GM23338 (cell line): ENCODE measurements around the gene ROR1. TPM values are rescaled to one million over a fixed set of nuclear protein-coding genes. Genes with fewer than 3 reads are reported as not detected.
A peak's percentile ranks its signal among the peaks of the same experiment; 100 is the strongest.

Experiments used
- ATAC-seq: fragments of 200-7000 bp; cut with Tn5 transposase; 3 replicates; pipeline ENCODE4 v1.9.1; 2020
- DNase-seq: peaks from one replicate; pipeline ENCODE4 v3.0.0-alpha.2; 2015; ENCODE audit warnings: low spot score
- H2AFZ ChIP-seq: fragments of 200-600 bp; sonication (generic); 2 replicates; pipeline ENCODE4 v1.8.0; 2016; ENCODE audit warnings: antibody characterized with exemption, mild to moderate bottlenecking, moderate library complexity
- H3F3A ChIP-seq: fragments of 200-600 bp; sonication (generic); replicated peaks from 2 replicates; pipeline ENCODE4 v1.8.0; 2017; ENCODE audit warnings: antibody characterized with exemption, mixed run types, low read depth
- H3K27ac ChIP-seq: fragments of 200-600 bp; sonication (generic); 2 replicates; pipeline ENCODE4 v1.6.1; 2016; ENCODE audit warnings: low read depth
- H3K27me3 ChIP-seq: fragments of 200-600 bp; sonication (generic); 2 replicates; pipeline ENCODE4 v1.8.0; 2016; ENCODE audit warnings: mild to moderate bottlenecking, mixed run types, moderate library complexity; ENCODE audit not compliant: insufficient read depth
- H3K36me3 ChIP-seq: fragments of 200-600 bp; sonication (generic); 2 replicates; pipeline ENCODE4 v1.8.0; 2016; ENCODE audit warnings: mild to moderate bottlenecking; ENCODE audit not compliant: insufficient read depth
- H3K4me1 ChIP-seq: fragments of 200-600 bp; sonication (generic); 2 replicates; pipeline ENCODE4 v1.8.0; 2016; ENCODE audit warnings: mild to moderate bottlenecking, moderate library complexity; ENCODE audit not compliant: insufficient read depth
- H3K4me2 ChIP-seq: fragments of 200-600 bp; sonication (generic); 2 replicates; pipeline ENCODE4 v1.7.1; 2017; ENCODE audit warnings: mixed run types
- H3K4me3 ChIP-seq: fragments of 200-600 bp; sonication (generic); 2 replicates; pipeline ENCODE4 v1.6.1; 2016; ENCODE audit warnings: mixed run types
- H3K79me2 ChIP-seq: fragments of 200-600 bp; sonication (generic); replicated peaks from 2 replicates; pipeline ENCODE4 v1.8.0; 2017; ENCODE audit warnings: mild to moderate bottlenecking; ENCODE audit not compliant: insufficient read depth
- H3K9me2 ChIP-seq: fragments of 200-600 bp; sonication (generic); 2 replicates; pipeline ENCODE4 v1.8.0; 2017; ENCODE audit not compliant: insufficient read depth
- H4K20me1 ChIP-seq: fragments of 200-600 bp; sonication (generic); replicated peaks from 2 replicates; pipeline ENCODE4 v1.8.0; 2017; ENCODE audit warnings: mild to moderate bottlenecking; ENCODE audit not compliant: insufficient read depth
- H3K27ac Mint-ChIP-seq: 2 replicates; pipeline ENCODE4 v1.8.0; 2020; ENCODE audit warnings: inconsistent platforms, mild to moderate bottlenecking, moderate library complexity, mixed read lengths
- H3K27me3 Mint-ChIP-seq: 3 replicates; pipeline ENCODE4 v1.8.0; 2022; ENCODE audit warnings: low read depth, mild to moderate bottlenecking, moderate library complexity, mixed read lengths, inconsistent platforms; ENCODE audit not compliant: insufficient read depth, poor library complexity
- H3K36me3 Mint-ChIP-seq: 3 replicates; pipeline ENCODE4 v1.8.0; 2021; ENCODE audit warnings: low read depth, mild to moderate bottlenecking, inconsistent platforms, moderate library complexity, mixed read lengths
- H3K4me1 Mint-ChIP-seq: 3 replicates; pipeline ENCODE4 v1.8.0; 2020; ENCODE audit warnings: mild to moderate bottlenecking, inconsistent platforms, mixed read lengths
- H3K4me3 Mint-ChIP-seq: 3 replicates; pipeline ENCODE4 v1.8.0; 2021; ENCODE audit warnings: moderate library complexity, mild to moderate bottlenecking, inconsistent platforms, mixed read lengths
- H3K9me3 Mint-ChIP-seq: 3 replicates; pipeline ENCODE4 v1.8.0; 2020; ENCODE audit warnings: moderate library complexity, mild to moderate bottlenecking, inconsistent platforms, mixed read lengths
- ETS1 ChIP-seq: IDR thresholded peaks from 2 replicates; pipeline ENCODE4 v1.6.1; 2016; ENCODE audit warnings: antibody characterized with exemption
- EZH2 ChIP-seq: fragments of 200-600 bp; sonication (generic); IDR thresholded peaks from one replicate; pipeline ENCODE4 v1.8.0; 2017; ENCODE audit warnings: antibody characterized with exemption, mild to moderate bottlenecking, low read depth; ENCODE audit not compliant: unreplicated experiment
- NANOG ChIP-seq: IDR thresholded peaks from 2 replicates; pipeline ENCODE4 v1.6.1; 2016; ENCODE audit warnings: antibody characterized with exemption, borderline replicate concordance
- POLR2AphosphoS5 ChIP-seq: IDR thresholded peaks from 2 replicates; pipeline ENCODE4 v1.6.1; 2016; ENCODE audit warnings: antibody characterized with exemption, low read depth
- ZNF331 ChIP-seq: fragments of 250-450 bp; sonication (Bioruptor Pico); IDR thresholded peaks from 2 replicates; pipeline ENCODE4 v1.5.0; 2020; ENCODE audit warnings: low read depth, mild to moderate bottlenecking, moderate library complexity
- ZNF462 ChIP-seq: fragments of 250-450 bp; sonication (Bioruptor Pico); IDR thresholded peaks from 2 replicates; pipeline ENCODE4 v1.5.0; 2020; ENCODE audit warnings: mild to moderate bottlenecking, moderate library complexity
- polyA plus RNA-seq: library from polyadenylated mRNA; unstranded; fragments of >200 nt; fragmentation: Nextera tagmentation; extraction: Ambion mirVana; gene quantifications from 2 replicates; pipeline ENCODE4 v1.2.1, GENCODE V29; 2016
- total RNA-seq: library from RNA; depleted of rRNA; stranded (reverse); fragments of >200 nt; shearing (Covaris generic); gene quantifications from 2 replicates; pipeline ENCODE4 v1.2.3, GENCODE V29; 2014

The ROR1 gene
- total and polyA plus RNA-seq, 2 experiments from 2014 or later: 59.7 to 96.0 TPM

- TF ChIP-seq ZNF462 (CRISPR knock-in tag) (no peak), ETS1 (no peak), EZH2 (no peak)
Observed at GRCh38 chr1:63890468-63890867, 116.7 kb downstream of the ROR1 start (continued).

GRCh38 chr1:63891060-63891690 is 117.4 kb downstream of the ROR1 start:
- no peaks in the 10 kb centered on the region for H3K27me3 ChIP-seq
- H3F3A ChIP-seq: no peaks in the 10 kb centered on the region
- no peaks in the 10 kb centered on the region for H3K9me3 Mint-ChIP-seq
- peak overlapping the region; percentile 22; the same call in 1 of the 2 replicates for H3K27ac ChIP-seq
- peaks cover 3% of the 10 kb centered on the region; the same call in 1 of the 2 replicates for H3K9me2 ChIP-seq
- no peak overlapping the region for H3K4me3 Mint-ChIP-seq
- peak overlapping the region; percentile 44; the same call in 1 of the 2 replicates for H3K4me2 ChIP-seq
- no peak overlapping the region for H3K27ac Mint-ChIP-seq
- H3K36me3 Mint-ChIP-seq: peaks cover 5% of the 10 kb centered on the region; the same call in 2 of the 3 replicates
- peaks cover 35% of the 10 kb centered on the region for H3K4me1 ChIP-seq
- H3K79me2 ChIP-seq: peaks cover 100% of the 10 kb centered on the region
- peaks cover 1% of the 10 kb centered on the region for H3K27me3 Mint-ChIP-seq
- no peaks in the 10 kb centered on the region for H3K36me3 ChIP-seq
- ATAC-seq (peak; percentile 65), DNase-seq (peak; percentile 70)
- no peak overlapping the region for H2AFZ ChIP-seq
- H4K20me1 ChIP-seq: peaks cover 31% of the 10 kb centered on the region
- H3K4me1 Mint-ChIP-seq: peaks cover 54% of the 10 kb centered on the region
- no peak overlapping the region for H3K4me3 ChIP-seq
- no peak for TF ChIP-seq ZNF331 (CRISPR knock-in tag)
- TF ChIP-seq ETS1: no peak
- peak; percentile 64; the same call in 1 of the 2 replicates for TF ChIP-seq NANOG
- TF ChIP-seq POLR2AphosphoS5: 0 out of 2 replicates have a peak, but pooled peaks have one; percentile 26
